Stimulated activated CD8-positive, alpha-beta memory T cell treated with anti-CD3 and anti-CD28 coated beads, Interleukin-4, amount 100 ng/mL, for 1 hour (primary cell): ENCODE data around the gene AGBL5.

ENCODE experiments used
- DNase-seq, 2 donors: peaks; one replicate each; pipeline ENCODE4 v3.0.0-alpha.2; 2020; ENCODE audit warnings: low read depth in 2 of 2, low spot score in 1 of 2

AGBL5 gene, protein sequence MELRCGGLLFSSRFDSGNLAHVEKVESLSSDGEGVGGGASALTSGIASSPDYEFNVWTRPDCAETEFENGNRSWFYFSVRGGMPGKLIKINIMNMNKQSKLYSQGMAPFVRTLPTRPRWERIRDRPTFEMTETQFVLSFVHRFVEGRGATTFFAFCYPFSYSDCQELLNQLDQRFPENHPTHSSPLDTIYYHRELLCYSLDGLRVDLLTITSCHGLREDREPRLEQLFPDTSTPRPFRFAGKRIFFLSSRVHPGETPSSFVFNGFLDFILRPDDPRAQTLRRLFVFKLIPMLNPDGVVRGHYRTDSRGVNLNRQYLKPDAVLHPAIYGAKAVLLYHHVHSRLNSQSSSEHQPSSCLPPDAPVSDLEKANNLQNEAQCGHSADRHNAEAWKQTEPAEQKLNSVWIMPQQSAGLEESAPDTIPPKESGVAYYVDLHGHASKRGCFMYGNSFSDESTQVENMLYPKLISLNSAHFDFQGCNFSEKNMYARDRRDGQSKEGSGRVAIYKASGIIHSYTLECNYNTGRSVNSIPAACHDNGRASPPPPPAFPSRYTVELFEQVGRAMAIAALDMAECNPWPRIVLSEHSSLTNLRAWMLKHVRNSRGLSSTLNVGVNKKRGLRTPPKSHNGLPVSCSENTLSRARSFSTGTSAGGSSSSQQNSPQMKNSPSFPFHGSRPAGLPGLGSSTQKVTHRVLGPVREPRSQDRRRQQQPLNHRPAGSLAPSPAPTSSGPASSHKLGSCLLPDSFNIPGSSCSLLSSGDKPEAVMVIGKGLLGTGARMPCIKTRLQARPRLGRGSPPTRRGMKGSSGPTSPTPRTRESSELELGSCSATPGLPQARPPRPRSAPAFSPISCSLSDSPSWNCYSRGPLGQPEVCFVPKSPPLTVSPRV

DNA sequence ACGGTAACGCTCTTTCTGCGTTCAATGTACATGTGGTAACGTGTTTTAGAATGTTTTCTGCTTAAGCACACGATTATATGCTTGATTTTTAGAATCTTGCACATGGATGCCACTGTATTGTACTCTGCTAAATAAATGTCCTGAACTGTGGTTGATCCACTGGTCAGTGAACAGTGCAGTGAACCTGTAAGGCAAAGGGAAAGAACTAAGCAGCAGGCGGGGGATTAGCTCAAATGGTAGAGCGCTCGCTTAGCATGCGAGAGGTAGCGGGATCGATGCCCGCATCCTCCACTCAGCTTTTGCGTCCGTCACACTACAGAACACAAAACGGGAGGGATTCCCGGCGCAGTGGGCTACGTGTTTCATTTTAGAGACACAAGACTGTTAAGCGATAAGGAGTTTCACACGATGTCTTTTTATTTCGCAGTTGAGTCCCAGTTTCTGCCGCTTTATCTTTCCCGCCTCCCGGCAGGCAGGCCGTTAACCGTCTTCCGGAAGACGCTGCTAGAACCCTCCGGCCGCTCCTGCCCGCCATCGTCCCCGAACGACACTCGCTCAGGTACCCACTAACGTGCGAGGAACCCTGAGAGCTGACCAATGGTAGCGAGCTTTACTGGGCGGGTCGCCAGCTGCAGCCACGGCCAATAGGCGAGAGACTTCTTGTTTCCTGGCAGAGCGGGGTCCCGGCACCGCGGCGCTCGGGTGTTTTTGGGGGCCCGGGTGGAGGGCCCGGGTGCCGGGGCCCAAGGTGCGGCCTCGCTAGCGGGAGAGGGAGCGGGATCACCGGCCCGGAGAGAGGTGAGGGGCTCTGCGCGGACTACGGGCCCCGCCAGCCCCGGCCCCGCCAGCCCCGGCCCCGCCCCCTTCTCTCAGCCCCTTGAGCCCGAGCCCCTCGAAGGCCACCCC lies at the start of gene AGBL5:
TSS of gene AGBL5 (plus strand) at position 673 of the 906 bp plus-strand sequence. CDS start 1,291 bp downstream, outside the sequence.
- DNase-seq: peak; percentile 91 to 93

DNA sequence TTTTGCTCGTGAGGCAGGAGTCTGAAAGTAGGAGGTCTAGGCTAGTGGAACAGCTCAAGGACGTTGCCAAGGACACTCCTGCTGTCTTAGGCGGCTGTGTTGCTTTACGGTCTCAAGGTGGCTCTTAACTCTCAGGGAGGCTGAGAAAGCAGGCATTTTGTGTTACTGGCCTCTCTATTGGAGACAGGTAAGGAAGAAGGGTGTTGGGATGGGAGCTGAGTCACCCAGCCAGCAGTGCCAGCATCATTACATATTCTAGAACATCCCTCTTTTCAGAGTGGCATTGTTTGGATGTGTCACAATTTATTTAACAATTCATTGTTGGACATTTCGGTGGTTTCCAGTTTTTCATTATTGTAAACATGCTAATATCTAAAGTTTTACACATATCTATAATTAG lies 49.5 kb upstream of the AGBL5 start:
- no peak for DNase-seq

DNA sequence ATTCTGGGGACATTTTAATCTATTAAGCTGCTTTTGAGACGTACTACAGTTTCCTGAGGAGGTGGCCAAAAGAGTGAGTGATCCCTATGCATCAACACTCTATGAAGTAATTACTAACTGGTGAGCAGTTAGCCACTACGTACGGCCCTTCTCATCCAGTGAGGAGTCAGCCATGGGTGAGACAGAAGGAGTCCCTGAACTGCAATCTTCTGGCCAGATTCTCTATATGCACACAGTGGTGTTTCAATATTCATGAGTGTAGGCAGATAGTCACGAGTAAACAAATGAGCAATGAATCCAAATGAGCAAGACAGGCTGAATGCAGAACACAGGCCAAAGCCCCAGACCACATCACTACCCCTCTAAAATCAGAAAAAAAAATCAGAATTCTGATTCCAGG lies 48.5 kb upstream of the AGBL5 start:
- no peak for DNase-seq

DNA sequence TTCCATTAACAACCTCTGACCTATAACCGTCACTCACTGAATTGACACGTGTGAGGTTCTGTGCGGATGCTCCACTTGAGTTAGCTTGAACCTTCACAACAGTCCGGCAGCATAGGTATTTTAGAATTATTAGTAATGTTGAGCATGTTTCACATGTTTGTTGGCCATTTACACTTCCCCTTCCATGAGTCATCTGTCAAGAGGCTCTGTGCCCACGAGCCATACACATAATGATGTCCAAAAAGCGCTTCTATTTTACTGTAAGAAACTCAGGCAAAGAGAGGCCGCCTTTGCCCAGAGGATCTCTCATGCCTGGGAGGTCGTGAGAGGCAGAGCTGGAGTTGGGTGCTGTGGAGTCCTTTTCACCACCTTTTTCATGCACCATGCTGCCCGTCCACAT lies 47.6 kb upstream of the AGBL5 start:
- no peak for DNase-seq

DNA sequence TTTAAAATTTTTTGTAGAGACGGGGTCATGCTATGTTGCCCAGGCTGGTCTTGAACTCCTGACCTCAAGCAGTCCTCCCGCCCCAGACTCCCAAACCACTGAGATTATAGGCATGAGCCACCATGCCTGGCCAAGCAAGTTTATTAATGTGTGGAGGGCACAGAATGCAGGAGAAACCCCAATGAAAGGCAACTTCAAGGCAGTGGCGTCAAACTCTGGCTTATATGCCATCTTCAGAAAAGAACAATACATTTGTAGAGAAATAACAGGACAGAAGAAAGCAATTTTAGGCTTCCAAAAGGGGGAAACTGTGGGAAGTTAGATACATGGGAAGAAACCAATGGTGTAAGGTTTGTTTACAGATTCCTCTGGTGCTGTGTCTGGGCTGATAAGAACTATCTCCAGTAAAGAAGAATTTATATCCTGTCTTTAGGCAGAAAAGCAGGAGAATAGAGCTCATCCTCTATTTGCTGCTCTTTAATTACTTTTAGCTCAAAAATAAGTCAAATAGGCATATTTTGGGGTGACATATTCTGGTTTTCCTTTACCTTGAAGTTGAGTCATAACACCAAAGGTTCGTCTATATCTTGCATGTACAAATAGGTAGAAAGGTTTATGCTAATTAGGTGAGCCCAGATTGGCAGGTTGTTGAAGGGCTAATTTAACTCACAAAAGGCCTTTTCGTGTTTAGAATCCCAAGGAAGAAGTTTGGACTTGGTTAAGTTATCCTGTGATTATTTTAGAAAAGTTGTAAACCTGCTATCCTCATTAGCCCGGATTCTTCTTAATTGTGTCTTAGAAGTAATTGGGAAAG lies 44.7 kb upstream of the AGBL5 start:
- no peak for DNase-seq

DNA sequence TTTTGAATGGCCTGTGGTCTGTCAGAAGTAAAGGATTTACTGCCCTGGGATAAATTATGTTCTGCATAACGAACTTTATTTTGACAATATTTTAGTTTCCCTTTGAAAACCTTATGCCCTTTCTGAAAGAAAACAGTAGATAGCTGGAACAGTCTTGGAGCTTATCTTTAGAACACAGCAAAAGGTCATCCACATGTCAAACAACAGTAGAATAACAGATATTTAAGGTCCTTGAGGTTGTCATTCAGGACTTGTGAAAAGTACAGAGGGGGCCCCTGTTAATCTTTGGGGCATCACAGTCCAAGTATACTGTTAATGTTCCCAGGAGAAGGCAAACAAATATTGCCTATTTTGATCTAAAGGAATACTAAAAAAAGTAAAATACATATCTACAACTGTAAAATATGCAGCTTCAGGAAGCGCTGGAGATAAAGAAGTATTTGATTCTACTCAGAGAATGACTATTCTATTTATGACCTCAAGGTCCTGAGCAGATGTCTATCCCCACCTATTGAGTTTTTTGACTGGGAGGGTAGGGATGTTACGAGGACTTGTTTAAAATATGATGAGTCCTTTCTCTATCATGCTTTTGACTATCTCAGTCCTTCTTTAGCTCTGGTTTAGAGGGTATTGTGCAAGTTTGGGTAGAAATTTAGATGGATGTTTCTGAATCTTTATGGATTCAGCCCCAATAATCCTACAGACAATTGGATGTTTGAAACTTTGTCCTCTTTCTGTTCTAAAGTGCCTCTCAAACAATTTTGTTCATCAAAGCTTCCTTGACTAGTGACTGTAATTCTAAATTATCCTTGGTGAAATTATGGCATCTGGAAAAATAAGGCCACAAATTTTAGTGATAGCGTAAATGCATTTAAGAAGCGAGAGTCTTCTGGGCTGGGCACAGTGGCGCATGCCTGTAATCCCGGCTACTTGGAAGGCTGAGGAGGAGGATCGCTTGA lies 43.8 kb upstream of the AGBL5 start:
- DNase-seq: no peak

DNA sequence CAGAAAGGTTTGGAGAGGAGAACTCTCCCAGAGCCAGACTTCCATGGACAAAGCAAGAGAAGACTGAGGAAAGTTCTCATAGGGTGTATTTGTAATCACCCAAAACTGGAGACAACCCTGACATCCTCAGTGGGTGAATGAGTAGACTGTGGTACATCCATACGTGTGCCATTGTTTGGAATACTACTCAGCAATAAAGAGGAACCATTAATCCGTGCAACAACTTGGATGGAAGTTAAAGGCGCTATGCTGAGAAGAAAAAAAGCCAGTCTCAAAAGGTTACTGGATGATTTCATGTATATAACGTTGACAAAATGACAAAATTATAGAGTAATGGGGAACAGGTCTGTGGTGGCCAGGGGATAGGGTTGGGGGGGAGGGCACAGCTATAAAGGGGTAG lies 42.8 kb upstream of the AGBL5 start:
- DNase-seq: no peak

DNA sequence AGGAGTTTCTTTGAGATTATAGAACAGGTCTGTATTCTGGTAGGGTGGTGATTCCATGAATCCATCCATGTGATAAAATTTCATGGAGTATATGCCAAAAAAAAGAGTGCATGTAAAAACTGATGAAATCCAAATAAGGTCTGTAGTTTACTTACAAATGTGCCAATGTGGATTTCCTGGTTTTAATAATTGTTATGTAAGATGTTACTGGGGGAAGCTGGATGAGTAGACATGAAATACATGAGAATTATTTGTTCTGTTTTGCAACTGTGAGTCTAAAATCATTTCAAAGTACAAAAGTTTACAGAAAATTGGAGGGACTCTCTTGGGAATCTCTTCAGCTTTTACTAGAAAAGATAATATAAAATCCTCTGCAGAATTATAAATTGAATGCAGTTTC lies 42.4 kb upstream of the AGBL5 start:
- DNase-seq: no peak

DNA sequence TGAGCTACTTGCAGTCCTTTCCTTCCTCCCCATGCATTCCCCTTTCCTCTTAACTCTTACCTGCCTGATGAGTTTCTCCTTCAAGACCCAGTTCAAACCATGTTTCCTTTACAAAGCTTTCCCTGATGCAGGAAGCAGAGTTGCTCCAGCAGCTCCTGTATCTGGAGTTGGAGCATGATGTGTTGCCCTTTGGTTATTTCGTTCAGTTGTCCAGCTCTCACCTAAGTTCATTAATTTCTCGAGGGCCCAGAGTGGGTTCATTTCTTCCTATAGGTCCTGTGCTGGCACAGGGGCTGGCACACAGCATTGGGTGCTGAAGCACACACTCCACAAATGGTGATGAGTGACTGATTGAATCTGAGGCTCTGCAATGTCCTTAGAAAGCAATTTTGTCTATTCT lies 41.8 kb upstream of the AGBL5 start:
- DNase-seq: no peak

DNA sequence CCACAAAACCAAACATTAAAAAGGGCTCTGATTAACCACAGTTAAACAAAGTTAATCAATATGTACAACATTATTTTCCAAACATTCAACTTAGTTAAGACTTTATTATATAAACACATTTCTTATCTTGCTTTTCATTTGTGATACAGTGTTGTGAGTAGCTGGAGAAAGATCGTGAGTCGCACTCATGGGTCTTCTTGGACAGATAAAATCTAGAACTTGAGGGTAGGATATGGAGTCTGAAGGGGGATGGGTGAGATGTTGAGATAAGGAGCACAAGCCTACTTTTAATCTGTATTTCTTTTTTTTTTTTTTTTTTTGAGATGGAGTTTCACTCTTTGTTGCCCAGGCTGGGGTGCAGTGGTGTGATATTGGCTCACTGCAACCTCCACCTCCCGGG lies 41.3 kb upstream of the AGBL5 start:
- no peak for DNase-seq

DNA sequence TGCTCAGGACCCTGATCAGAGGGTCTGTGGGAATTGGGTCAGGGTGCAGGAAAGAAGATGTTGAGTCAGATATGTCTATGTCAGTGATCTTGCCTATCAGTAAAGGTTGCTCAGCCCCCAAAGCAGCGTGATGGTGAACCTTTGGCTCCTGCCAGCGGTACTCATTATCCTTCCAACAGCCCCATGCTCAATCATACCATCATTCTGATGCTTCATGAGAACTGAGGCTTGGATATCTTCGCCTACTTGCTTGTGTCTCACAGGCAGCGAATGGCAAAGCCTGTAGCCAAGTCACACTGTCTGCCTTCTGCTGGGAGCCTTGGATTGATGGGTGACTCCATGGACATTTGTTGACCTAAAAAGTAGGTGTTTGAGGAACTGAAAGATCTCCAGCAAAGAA lies 37.7 kb upstream of the AGBL5 start:
- DNase-seq: no peak

DNA sequence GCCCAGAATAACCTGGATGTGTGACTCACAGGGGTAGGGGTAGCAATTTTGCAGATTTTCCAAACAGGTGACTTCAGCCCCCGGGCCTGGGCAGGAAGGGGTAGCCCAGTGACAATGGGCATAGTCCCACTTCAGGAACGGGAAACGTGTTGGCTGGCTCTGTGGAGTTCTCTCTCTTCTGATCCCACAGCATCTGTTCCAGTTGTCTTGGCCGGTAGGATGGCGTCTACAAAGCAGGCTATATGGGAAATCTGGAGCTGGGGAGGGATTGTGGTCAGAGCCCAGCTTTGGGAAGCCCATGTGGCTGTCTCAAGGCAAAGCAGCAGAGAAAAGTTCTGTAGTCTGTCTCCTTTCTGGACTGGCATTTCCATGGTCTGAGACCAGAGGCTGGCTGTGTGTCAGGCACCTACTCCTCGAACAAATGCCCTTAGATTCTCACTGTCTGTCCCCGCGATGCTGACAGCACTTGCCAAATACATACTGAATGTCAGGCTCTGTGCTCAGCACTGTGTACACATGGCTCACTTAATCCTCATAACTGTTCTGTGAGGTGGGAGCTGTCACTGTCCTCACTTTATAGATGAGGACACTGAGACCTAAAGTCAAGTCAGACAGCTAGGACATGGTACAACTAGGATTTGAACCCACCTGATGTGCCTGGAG lies 36.6 kb upstream of the AGBL5 start:
- DNase-seq: no peak

DNA sequence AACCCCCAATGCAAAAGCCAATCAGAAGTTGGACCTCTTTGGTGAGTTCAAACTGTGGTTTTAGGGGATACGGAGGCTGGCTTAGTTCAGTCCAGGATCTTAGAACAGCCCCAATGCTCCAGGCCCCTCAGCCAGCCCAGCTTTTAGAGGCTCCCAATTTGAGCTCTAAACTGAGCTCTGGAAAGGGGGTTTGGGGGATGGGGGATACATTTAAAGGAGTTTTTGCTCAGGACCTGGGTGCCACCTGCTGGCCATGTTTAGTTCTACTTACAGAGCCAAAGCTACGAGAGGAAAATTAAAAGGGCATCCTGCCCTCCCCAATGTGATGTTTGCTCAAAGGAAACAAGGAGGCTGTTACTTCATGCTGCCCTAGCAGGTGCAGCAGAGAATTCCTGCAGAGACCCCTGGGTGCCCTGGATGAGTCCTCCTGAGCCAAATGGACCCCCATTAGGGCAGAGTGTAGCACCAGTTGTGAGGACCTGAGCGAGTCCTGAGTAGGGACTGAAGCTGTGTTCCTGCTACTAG lies 34.6 kb upstream of the AGBL5 start:
- no peak for DNase-seq

DNA sequence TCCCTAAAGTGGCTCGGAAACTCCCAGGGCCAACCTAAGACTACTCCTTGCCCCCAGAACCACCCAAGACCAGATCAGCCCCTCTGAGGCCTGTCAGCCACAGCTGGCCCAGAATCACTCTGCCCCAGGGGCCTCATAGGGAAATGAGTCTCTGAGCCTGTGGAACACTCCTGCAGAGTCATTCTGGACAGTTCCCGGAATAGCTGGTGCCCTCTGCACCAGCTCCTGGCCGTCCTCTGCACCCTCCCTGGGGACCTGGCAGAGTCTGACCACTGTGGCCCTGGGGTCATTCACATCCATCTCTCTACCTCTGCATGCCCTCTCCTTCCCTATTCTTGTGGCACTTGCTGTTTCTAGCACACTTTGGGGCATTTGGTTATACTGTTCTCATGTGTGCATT lies 33.3 kb upstream of the AGBL5 start:
- DNase-seq: no peak

DNA sequence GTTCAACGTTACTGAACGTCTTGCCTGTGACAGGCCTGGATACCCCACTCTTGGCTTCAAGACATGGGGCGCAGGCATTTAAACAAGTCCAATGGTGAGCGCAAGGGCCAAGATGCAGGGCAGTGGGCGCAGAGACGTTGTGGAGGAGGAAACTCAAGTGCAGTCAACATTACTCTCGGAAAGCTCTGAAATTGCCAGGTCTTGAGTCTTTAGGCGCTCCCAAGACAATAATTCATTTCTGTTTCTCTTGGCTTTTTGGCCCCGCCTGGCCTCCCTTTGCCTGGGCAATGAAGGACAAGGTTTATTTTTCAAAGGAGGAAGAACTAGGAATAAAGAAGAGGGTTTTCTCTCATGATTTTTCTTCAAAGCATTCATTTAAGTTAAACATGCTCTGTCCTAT lies 32.0 kb upstream of the AGBL5 start:
- DNase-seq: no peak

DNA sequence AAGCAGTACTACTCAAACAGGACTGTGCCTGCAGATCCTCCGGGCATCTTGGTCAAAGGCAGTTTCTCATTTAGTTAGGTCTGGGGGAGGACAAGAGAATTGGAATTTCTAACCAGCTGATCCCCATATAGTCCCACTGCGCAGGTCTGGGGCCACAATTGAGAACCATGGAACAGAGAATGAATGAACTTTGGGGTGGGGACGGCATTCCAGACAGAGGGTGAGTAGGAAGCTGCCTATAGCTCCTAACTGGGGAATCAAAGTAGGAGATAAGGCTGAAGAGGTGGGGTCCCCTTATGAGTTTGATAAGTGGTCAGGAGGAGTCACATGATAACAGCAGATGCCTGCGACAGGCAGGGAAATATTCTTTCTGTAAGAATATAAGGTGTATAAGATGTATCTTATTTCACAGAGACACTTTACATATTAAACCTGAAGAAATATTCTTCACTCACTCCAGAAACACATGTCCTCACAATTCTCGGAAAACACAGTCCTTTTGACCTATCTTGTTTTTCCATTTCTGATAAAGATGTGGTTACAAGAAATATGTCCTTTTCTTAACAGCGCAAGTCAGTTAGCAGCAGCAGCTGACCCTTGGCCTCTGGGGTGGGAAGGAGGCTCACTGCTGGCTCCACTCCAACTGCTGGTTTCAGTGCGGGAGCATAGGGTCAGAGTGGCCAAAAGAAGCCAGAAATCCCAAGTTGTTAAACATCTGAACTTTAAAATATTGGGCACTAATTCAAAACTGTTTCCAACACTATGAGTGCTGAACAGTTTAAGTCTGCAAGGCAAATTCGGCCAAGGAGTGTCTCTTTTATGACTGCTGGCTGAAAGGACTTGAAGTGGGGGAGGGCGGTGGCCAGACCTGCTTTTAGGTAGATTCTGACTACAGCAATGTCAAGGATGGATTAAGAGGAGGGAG lies 31.3 kb upstream of the AGBL5 start:
- DNase-seq: no peak

DNA sequence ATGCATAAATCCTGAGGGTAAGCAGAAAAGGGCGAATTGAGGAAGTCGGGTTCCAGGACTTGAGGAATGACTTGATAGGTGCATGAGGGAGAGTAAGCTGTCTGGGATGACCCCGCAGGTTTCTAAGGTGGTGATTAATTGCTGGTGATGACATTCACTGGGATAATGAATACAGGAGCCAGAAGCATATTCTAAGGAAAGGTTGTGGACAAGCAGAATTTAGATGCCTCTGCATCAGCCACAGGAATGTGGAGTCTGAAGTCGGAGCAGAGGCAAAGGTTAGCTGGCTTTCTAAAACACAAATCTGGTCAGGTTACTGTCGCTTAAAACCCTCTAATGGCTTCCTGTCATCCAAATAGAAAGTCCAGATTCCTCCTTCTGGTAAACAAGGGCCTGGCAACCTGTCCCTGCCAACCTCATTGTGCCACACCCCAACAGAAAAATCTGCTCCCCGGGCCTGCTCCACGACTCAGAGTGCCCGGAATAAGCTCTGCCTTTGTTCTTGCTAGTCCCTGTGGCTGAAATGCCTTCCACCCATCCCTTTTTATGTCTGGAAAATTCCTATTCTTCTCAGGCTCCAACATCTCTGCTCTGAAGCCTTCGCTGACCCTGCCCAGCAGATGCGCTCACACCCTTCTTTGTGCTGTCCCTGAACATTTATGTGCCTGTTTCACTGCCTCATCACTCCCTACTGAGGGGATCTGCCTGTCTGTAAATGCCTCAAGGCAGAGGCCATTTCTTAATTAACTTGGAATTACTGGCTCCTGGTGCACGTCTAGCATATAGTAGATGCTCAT lies 30.0 kb upstream of the AGBL5 start:
- no peak for DNase-seq
